Measurements from ENCODE around the gene CDC34.

- TF ChIP-seq CTCF (conservative IDR thresholded peaks at IDR 0.05), result no peak
- TF ChIP-seq EZH2 (IDR thresholded peaks at IDR 0.05; ENCODE audit: low read depth), result no peak
These were observed 16.5 kb downstream of the CDC34 start for GRCh38 chr19:547836-548720.
